ELR (cell line): ENCODE data around the gene GHRH.

Source experiments
- DNase-seq: peaks from one replicate; pipeline ENCODE4 v3.0.0-alpha.2; 2015; ENCODE audit warnings: low read depth

Gene GHRH

DNA sequence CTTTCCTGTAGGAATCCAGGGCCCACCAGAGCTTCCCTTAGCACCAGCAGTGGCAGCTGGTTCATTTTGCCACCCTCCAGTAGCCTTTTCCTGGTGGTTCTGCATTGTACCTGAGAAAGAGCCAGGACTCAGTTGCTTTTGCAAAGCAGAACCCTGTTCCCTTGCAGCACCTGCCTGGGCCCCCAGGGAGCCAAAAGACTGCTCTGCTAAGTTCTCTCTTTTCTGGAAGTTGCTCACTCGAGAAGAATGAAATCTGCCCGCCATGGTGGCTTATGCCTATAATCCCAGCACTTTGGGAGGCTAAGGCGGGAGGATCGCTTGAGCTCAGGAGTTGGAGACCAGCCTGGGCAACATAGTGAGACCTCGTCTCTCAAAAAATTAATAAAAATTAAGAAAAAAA is 24.0 kb downstream of the GHRH start:
- no peak for DNase-seq

DNA sequence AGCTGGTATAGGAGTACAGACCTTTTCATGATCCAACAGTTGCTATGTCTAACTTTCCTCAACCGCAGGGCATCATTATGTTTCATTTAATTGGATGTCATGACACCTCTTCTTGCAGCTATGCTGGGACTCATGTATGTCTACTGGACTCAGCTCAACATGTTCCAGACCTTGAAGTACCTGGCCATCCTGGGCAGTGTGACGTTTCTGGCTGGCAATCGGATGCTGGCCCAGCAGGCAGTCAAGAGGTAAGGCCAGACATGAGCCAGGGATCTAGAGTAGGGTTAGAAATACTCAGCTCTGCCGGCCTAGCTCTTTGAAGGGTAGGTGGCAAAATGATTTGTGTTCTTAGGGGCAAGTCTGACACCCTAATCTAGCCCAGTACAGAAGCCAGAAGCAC is 25.2 kb downstream of the GHRH start:
- no peak for DNase-seq

DNA sequence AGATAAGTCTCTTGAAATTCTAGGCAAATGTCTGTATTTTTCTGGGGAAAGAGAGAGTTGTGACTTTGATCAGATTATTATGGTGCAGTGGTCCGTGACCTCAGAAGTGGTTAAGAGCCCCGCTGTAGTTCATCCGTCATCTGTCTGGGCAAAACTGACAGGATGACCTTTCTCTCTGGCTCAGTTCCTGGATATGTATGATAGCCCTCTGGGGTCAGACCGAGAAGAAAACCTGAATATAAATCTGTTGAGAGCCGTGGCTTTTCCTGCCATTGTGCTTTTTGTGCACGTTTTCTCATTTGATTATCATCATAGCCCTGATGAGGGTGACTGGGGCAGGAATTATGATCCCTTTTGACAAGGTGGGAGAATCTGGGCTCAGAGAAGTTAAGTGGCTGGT is 26.5 kb downstream of the GHRH start:
- no peak for DNase-seq

DNA sequence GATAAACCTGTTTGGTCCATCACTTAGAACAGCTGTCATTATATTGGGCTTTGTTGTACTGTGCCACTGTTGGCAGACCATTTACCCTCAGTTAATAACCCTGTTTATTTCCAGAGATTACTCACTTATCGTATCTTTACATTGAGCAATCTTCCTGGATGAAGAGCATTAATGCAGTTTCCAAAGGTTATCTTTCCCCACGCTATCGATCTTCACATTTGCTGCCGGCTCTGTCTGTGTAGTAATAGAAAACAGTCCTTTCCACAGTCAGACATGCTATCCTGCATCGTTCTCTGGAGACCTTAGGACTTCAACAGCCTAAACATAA is 27.4 kb downstream of the GHRH start:
- no peak for DNase-seq

DNA sequence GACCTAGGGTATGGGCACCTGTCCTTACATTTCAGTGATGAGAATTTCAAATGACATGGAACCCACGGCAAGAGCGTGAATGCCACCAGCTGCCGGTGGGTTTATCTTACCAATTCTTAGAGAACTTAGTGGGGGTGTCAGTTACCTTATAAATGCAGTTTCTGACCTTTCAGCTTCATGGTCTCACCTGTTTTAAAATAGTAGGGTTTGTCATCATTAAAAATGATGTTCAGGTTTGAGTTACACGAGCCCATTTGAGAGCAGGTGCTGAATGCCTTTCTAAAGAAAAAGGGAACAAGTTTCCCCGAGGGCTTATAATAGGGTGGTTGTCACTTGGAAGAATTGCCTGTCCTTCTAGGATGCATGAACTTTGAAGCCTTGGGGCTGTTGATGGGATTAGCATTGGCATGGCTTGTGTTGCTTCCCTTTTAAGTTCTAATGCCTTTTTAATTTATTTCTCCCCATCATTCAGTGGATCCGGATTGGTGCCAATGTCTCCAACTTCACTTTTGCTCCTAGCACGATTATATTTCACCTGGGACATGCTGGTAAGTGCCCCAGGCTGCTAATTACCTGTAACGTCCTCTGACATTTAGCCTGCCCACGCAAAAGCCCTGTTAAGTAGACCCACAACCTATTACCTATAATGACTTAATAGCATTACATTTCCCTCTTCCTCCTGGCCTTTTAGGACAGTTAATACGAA is 27.9 kb downstream of the GHRH start:
- no peak for DNase-seq

DNA sequence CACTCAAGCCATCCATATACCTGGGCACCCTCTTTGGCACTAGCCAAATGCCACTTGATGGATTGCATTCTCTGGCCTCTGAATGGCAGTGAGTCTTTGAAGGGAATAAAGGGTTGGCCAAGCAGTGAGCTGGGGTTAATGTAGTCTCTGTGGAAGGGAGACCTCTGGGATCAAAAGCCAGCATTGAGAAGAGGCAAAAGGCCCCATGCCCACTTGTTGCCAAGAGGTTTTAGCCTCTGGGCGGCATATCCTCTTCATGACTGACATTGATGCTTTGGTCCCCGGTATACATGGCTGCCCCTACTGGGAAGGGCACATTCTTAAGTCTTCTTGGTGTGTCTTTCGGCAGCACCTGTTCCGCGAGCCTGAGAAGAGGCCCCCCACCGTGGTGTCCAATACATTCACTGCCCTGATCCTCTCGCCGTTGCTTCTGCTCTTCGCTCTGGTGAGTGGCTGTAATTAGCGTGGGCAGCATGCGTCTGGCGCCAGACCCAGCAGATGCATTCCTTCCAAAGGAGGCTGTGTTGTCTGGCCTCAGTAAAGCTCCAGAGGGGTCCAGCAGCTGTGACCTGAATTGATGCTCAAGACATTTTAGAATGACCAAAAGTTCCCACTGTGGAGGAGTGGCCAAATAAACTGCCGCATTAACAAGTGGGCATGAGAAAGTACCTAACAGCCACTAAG is 29.5 kb downstream of the GHRH start:
- no peak for DNase-seq

DNA sequence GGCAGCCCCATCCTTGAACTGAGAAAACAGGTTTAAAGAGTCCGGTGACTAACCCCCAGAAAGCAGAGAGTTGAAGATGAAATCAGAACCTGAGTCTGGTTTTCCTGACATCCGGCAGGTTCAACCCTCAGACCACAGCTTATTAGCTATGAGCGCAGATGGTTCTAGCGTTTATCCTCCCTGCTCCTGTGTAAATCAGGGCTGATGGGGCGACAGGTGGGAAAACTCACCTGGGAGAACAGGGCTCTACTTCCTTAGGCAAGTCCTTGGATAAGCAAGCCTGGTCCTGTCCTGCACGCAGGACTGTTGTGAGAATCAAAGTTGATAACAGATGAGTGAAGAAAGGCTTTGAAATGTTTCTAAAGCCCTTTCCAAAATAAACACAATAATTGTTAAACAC is 31.4 kb downstream of the GHRH start:
- DNase-seq: no peak

DNA sequence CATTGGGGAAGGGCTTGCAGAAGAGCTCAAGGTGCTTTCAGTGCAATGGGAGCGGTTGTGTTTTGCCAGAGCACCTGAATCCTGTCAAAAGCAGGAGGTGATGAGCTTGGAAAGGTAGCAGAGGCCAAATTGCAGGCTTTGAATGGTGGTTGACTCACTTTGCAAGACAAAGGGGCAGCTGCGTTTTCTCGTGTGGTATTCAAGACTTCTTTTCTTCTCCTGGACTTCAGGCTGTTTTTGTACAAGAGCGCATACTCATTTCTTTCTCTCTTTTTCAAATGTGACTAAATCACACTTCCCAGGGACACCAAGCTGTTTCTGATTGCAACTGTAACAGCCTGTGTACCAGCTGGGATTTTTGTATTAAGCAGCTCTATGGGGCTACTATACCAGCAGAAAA is 32.3 kb downstream of the GHRH start:
- DNase-seq: no peak

DNA sequence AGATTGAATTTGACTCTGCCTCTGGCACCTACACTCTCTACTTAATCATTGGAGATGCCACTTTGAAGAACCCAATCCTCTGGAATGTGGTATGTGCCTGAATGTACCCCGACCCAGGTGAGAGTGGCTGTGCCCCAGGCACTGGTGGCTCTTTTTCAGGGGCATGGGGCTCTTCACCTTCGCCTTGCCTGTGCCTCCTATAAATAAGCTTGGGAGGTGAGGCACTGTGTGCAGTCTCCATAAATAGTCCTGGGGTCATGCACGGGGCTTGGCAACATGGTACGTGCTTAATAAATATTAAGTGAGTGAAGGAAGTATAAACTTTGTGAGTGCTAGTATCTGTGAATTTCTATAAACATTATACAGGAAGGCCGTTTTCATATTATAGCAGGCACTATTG is 33.0 kb downstream of the GHRH start:
- no peak for DNase-seq

DNA sequence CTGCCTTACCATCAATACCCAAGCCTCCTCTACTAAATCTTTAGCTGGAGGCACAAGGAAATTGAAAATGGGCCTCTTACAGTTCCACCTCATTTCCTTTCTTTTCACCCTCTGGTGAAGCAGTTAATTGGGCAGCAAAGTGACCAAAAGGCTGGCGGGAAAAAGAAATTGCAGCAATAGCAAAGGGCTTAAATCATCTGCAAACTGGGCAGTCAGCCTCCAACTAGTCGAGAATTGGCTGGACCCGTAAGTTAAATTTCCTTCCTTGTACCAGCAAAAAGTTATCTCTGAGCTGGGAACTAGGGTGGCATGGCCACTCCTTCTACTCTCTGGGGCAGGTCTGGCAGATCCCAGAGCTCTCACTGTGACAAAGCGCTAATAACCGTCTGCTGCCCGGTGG is 33.5 kb downstream of the GHRH start:
- no peak for DNase-seq

DNA sequence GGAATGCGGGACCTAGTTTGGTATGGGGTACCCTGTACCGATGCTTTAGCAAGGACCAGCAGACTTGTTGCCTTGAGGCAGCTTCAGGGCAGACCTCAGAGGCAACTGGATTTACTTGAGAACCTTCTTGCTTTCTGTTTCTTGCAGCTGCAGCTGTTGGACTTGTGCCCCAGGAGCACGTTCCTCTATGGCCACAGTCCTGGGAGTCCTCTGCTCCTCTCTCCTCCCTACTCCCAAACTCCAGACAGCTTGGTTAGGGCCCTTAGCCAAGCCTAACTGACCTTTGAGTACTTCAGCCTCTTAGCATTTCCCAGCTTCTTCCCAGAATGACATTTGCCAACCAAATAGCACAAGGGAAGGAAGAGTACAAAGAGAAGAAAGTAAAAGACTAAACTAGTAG is 34.7 kb downstream of the GHRH start:
- no peak for DNase-seq

DNA sequence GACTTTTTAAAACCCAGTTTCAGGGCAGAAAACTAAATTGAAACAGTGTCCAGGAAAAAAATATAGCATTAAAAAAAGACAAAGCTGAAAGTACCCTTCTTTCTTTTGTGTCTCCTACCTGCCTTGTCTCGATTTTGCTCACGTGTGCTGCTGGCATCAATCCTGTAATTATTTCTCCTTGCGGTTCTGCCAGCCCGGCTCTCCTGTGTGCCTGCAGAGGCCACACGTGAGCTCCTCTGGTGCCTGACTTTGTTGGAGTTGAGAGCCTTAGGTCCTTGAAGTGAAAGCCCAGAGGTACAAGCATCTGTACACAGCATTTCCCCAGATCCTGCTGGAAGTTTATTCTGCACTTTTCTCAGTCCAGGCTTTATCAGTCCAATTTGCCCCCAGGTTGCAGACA is 36.5 kb downstream of the GHRH start:
- no peak for DNase-seq

DNA sequence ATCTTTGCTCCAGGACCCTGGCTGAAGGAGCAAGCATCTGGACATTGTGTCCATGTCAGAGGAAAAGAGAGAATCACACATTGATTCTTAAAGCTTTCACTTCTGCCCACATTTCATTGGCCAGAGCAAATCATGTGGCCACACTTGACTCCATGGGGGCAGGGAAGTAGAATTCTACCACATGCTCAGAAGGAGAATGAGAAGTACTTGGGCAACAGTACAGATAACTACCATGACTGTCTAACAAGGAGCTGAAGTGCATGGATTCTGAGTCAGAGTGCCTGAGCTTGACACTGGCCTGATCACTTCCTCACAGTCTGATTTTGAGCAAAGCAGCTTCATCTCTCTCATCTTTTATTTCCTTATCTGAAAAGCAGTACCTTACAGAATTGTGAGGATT is 38.6 kb downstream of the GHRH start:
- DNase-seq: peak; percentile 93

DNA sequence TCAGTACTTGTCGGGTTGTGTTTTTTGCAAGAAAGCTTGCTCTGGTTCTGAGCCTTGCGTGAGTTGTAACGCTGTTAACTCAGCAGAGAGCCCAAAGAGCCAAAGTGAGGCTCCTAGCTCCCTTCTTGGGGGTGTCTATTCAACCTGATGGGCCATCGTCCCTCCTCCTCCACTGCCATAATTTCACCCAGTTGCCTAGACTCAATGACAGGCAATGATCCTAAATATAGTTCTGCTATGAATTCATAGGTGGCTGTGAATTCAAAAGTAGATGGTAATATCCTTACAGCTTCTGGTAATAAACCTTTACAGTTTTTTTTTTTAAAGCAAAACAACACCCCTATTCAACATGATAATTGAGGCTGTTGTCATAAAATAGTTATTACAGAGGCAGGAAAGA is 39.5 kb downstream of the GHRH start:
- DNase-seq: no peak

DNA sequence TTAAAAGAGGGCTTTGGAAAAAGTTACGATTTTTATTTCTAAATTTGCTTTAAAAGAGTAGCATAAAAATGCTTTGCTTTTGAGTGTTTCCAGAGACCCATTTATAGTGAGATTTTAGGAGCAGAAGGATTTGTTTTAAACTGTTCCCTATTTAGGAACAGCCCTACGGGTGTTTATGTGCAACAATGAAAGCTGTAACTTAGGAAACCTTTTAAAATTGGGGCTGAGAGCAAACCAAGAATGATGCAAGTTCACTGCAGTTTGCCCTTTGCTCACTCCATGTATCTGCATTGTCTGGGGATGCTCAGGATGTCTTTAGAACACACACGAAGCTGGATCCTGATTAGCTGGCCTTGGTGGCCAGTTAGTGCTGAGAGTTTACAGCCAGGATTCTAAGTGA is 40.9 kb downstream of the GHRH start:
- no peak for DNase-seq

DNA sequence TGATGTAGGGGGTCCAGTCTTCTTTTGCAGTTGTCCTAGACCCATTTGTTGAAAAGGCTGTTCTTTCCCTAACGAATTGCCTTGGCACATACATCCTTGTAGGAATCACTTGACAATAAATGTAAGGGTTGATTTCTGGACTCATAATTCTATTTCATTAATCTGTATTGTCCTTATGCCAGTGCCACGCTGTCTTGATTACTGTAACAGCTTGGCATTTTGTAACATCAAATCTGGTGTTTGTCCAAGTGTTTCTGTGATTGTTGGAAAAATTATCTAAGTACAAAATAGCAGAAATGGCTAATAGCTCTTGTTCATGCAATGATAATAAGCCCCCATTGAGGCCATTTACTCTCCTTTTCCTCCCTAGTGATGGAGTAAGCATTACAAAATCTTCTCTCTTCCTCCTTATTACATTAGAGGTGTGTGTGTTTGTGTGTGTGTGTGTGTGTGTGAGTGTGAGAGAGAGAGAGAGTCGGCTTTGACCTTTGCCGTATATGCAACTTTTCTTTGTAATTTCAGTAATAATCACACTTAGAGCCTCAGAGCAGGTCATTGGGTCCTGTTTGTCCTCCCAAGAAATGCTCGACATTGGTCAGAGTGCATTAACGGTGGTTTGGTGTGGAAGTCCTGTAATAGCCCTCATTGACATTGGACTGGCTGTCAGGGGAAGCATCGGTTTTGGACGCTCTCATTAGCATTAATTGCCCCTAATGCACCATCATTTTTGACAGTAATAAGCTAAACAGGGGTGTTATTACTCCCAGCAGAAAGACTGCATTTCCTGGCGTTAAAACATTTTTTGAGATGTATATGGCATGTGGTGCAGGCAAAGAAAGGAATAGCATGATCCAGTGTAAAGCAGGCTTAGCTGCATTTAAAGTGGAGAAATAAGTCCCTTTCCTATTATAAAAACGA is 41.6 kb downstream of the GHRH start:
- no peak for DNase-seq

DNA sequence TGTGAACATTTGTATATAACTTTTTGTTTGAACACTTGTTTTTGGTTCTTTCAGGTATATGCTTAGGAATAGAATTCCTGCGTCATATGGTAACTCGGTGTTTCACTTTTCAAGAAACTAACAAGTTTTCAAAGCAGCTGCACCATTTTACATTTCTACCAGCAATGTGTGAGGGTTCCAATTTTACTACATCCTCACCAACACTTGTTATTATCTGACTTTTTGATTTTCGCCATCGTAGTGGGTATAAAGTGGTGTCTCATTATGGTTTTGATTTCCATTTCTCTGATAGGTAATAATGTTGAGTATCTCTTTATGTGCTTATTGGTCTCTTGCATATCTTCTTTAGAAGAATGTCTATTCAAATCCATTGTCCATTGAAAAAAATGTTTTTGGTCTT is 42.6 kb downstream of the GHRH start:
- no peak for DNase-seq

DNA sequence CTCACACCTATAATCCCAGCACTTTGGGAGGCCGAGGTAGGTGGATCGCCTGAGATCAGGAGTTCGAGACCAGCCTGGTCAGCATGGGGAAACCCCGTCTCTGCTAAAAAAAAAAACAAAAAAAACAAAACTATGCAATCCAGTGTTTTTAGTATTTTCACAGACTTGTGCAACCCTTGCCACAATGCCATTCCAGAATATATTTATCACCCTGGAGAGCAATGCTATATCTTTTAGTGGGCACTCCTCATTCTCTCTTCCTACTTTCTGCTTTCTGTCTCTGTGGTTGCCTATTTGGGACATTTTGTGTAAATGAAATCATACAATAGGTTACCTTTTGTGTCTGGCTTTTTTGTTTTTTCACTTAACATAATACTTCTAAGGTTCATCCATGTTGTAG is 43.2 kb downstream of the GHRH start:
- no peak for DNase-seq

DNA sequence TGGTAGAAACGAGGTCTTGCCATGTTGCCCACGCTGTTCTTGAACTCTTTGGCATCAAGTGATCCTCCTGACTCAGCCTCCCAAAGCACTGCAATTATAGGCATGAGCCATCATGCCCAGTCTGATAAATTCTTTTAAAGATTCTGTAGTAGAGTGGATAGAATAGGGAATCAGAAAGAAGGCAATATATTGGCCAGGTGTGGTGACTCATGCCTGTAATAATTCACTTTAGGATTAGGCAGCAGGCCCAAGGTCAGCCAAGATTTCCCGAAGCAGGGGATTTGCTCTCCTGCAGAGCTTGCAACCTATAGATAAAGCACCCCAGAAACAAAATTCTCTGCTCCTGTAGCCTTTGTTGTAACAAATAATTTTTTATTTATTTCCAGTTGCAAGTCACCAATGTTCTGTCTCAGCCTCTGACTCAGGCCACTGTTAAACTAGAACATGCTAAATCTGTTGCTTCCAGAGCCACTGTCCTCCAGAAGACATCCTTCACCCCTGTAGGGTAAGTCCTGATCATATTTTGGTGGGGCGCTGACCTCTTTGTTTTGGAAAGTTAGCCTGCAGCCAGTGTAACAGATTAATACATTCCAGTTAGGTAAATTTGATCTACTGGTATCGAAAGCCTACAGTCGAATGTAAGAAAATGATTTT is 51.8 kb downstream of the GHRH start:
- DNase-seq: no peak

DNA sequence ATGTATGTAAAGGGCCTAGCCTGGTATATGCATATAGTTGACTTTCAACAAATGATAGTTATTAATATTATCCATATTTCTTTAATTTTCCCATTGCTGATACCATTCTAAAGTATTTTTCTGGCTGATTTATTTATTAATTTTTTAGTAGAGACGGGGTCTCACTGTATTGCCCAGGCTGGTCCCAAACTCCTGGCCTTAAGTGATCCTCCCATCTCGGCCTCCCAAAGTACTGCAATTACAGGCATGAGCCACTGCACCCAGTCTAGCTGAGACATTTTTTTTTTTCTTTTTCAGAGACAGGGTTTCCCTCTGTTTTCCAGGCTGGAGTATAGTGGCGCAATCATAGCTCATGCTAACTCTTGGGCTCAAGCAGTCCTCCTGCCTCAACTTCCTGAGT is 52.4 kb downstream of the GHRH start:
- no peak for DNase-seq

DNA sequence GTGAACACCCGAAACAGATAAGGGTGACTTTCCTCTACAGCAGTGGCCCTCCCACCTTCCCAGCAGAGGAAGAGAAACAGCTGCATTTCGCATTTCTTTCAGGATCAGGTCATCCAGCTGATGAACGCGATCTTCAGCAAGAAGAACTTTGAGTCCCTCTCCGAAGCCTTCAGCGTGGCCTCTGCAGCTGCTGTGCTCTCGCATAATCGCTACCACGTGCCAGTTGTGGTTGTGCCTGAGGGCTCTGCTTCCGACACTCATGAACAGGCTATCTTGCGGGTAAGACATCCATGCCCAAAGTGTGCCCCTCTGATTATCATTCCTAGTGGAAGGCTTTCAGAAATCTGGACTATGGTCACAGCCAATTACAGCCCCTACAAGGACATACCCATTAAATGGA is 54.4 kb downstream of the GHRH start:
- no peak for DNase-seq

DNA sequence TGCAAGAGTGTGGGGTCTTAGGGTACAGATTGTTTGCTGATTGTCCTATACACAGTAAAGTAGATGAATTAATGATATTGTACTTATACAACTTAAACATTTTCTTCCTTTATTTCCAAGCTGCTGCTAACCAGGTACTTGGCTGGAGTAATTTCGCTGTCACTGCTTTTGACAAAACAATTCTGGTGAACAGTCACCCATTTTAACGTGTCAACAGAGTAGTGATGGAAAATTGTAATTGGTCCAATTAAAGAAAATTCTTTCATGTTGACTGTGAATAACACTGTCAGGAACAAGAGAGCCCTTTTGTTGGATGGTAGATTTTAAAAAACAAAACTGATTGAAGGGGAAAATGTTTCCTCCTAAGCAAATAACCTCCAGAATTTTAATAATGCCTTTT is 55.8 kb downstream of the GHRH start:
- DNase-seq: no peak

DNA sequence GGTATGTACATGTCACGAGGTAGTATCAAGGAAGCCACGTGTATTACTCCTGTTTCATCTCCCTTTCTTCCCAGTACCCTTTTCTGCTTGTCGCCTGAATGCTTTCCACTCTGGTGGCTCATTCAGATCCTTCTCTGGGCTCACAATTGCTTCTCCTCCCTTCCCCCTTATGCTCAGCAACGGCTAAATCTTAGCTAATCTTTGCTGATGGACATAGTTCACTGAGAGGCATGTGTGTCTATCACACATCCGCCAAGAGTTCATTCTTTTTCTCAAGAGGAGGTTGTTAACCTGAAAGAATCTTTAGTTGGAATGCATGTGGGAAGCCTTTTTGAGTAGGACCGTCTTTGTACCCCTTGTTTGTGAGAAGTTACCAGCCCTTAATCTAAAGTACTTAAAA is 56.5 kb downstream of the GHRH start:
- DNase-seq: no peak
